Suprapubic skin (tissue), 4 donors: ENCODE results near the gene SERPINI1. TPM values are rescaled to one million over a fixed set of nuclear protein-coding genes. Genes with fewer than 3 reads are reported as not detected.

ENCODE experiments used
- DNase-seq, 2 donors: peaks; one replicate each; pipeline ENCODE4 v3.0.0-alpha.2; 2019; ENCODE audit warnings: low spot score in 2 of 2
- H3K27ac ChIP-seq: fragments of 200-600 bp; sonication (generic); one replicate; pipeline ENCODE4 v1.5.1; 2019
- H3K27me3 ChIP-seq: fragments of 200-600 bp; sonication (generic); one replicate; pipeline ENCODE4 v1.5.1; 2019
- H3K36me3 ChIP-seq: fragments of 200-600 bp; sonication (generic); one replicate; pipeline ENCODE4 v1.5.1; 2019
- H3K4me1 ChIP-seq: fragments of 200-600 bp; sonication (generic); one replicate; pipeline ENCODE4 v1.5.1; 2019
- H3K4me3 ChIP-seq: fragments of 200-600 bp; sonication (generic); one replicate; pipeline ENCODE4 v1.5.1; 2019; ENCODE audit warnings: mild to moderate bottlenecking
- H3K9me3 ChIP-seq: fragments of 200-600 bp; sonication (generic); one replicate; pipeline ENCODE4 v1.5.1; 2019
- EP300 ChIP-seq: sonication (generic); formaldehyde crosslinking; IDR thresholded peaks from one replicate; pipeline ENCODE4 v1.6.1; 2017; ENCODE audit warnings: antibody characterized with exemption
- POLR2A ChIP-seq, 2 donors: fragments of 450-650 bp; IDR thresholded peaks; one replicate each; pipeline ENCODE4 v1.6.1; 2017; ENCODE audit warnings: antibody characterized with exemption in 2 of 2, mild to moderate bottlenecking in 2 of 2, moderate library complexity in 2 of 2
- POLR2AphosphoS5 ChIP-seq, 3 donors: sonication (generic); formaldehyde crosslinking; IDR thresholded peaks; one replicate each; pipeline ENCODE4 v1.6.1; 2017; ENCODE audit warnings: antibody characterized with exemption in 3 of 3
- WGBS: methylation state at CpG from one replicate; pipeline ENCODE4 v1.1.5; 2018; 5-methylcytosine and 5-hydroxymethylcytosine counted together
- total RNA-seq, 4 donors: library from RNA; depleted of rRNA; stranded (reverse); fragments of >200 nt; gene quantifications; one replicate each; pipeline ENCODE4 v1.1.0, GENCODE V29; 2016
- TF ChIP-seq, protein P1 (sequence below), 2 donors: fragments of 200-600 bp in 1 of 2; fragments of 450-650 bp in 1 of 2; sonication (generic) in 1 of 2; IDR thresholded peaks; one replicate each; pipeline ENCODE4 v1.5.1; 2016 to 2019; ENCODE audit warnings: antibody characterized with exemption in 2 of 2, mild to moderate bottlenecking in 1 of 2, moderate library complexity in 1 of 2

SERPINI1 gene
- total RNA-seq, 4 donors from 2014 or later: 1.6 to 3.0 (median 2.0) TPM

DNA sequence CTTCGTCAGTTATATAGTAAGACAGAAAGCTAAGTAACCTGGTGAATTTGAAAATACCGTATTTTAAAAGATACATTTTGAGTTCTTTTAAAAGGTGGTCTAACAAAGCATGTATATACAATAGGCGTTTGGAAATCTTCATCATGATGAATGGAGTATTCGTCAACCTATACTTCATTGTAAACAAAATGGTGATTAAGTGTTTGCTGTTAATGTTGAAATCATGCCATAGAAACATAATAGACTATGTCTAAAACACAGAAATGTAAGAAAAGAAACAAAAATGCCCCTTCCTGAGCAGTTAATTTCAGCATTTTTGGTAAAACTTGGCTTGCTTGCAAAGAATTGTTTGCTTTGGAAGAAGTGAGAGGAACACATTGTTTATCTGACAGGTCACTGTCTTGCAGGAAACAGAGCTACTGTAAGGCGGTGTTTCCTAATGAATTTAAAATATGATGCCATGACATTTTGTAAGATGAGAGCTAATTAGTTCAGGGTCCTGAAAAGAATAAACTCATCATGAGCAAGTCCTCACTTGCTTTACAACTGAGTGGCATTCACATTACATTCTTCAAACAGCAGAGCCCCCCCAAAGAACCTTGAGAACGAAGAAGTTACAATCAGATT, 126.7 kb downstream of the SERPINI1 start:
- WGBS: 64% methylated on average over 6 of the region's 6 CpGs
- Histone ChIP-seq H3K4me3 (no peak overlapping the region), H3K36me3 (no peaks in the 10 kb centered on the region), H3K27me3 (no peaks in the 10 kb centered on the region), H3K4me1 (peaks cover 11% of the 10 kb centered on the region), H3K9me3 (no peaks in the 10 kb centered on the region), H3K27ac (peak overlapping the region; percentile 37)
- DNase-seq: no peak
- TF ChIP-seq POLR2AphosphoS5 (IDR thresholded peaks at IDR 0.05) (no peak), EP300 (no peak), POLR2A (IDR thresholded peaks at IDR 0.05) (no peak)
- TF ChIP-seq, protein P1, sequence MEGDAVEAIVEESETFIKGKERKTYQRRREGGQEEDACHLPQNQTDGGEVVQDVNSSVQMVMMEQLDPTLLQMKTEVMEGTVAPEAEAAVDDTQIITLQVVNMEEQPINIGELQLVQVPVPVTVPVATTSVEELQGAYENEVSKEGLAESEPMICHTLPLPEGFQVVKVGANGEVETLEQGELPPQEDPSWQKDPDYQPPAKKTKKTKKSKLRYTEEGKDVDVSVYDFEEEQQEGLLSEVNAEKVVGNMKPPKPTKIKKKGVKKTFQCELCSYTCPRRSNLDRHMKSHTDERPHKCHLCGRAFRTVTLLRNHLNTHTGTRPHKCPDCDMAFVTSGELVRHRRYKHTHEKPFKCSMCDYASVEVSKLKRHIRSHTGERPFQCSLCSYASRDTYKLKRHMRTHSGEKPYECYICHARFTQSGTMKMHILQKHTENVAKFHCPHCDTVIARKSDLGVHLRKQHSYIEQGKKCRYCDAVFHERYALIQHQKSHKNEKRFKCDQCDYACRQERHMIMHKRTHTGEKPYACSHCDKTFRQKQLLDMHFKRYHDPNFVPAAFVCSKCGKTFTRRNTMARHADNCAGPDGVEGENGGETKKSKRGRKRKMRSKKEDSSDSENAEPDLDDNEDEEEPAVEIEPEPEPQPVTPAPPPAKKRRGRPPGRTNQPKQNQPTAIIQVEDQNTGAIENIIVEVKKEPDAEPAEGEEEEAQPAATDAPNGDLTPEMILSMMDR (IDR thresholded peaks at IDR 0.05): no peak

DNA sequence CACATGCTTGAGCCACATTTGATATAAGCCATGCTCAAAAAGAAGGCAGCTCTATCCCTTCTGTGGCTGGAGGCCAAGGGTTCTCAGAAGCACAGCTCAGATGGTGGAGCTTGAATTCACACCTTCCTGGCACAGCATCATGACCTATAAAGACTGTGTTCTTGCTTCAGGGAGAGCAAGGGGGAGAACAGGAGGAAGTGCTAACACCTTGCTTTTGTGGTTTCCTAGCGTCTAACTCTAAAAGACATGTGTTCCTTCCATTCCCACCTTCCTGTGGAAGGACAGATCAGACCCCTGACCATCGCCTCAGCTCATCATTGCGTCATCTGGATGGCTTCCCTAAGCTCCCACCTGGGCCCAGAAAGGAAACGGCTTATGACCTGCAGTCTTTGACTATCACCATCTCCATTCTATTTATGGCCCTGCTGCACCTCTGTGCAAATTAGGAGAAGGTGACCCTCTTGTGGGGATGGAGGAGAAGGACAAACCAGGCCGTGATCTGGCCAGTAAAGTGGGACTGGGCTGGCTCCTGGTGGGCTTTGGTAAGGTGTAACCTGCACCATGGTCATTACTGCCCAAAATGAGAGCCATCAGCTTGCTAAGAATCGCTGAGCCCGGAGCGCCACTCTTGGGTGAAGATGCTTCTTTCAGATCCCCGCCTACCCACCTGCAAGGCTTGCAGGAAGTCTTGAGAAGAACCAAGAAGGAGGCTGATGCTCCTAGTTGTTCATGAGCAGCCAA, 128.5 kb downstream of the SERPINI1 start:
- WGBS: 91% methylated on average over 9 of the region's 9 CpGs
- Histone ChIP-seq H3K27me3 (no peaks in the 10 kb centered on the region), H3K9me3 (no peaks in the 10 kb centered on the region), H3K4me3 (no peak overlapping the region), H3K27ac (no peak overlapping the region), H3K36me3 (no peaks in the 10 kb centered on the region), H3K4me1 (peaks cover 11% of the 10 kb centered on the region)
- TF ChIP-seq EP300: no peak
- TF ChIP-seq POLR2AphosphoS5 (IDR thresholded peaks at IDR 0.05): no peak
- TF ChIP-seq POLR2A (IDR thresholded peaks at IDR 0.05): no peak
- TF ChIP-seq, protein P1 (IDR thresholded peaks at IDR 0.05): no peak
- no peak for DNase-seq

DNA sequence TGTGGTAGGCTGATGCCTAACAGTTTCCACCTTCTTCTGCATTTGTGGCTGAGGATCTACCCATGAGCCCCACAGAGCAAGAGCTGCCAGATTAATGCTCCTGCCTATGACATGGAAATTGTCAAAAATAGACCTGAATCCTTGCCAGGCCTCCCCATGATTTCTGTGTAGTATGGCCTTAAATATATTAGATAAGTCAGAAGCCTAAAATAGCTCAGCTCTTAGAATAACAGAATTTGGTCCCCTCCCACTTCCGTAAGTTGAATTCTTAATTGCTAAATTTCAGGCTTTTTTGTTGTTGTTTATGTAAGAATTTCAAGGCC, 129.0 kb downstream of the SERPINI1 start:
- Histone ChIP-seq H3K27me3 (no peaks in the 10 kb centered on the region), H3K4me3 (no peak overlapping the region), H3K36me3 (no peaks in the 10 kb centered on the region), H3K27ac (no peak overlapping the region), H3K4me1 (peaks cover 11% of the 10 kb centered on the region), H3K9me3 (no peaks in the 10 kb centered on the region)
- 81% methylated on average over 1 of the region's 1 CpG for WGBS
- TF ChIP-seq EP300 (no peak), POLR2A (IDR thresholded peaks at IDR 0.05) (no peak), POLR2AphosphoS5 (IDR thresholded peaks at IDR 0.05) (no peak)
- TF ChIP-seq, protein P1 (IDR thresholded peaks at IDR 0.05): no peak
- no peak for DNase-seq

DNA sequence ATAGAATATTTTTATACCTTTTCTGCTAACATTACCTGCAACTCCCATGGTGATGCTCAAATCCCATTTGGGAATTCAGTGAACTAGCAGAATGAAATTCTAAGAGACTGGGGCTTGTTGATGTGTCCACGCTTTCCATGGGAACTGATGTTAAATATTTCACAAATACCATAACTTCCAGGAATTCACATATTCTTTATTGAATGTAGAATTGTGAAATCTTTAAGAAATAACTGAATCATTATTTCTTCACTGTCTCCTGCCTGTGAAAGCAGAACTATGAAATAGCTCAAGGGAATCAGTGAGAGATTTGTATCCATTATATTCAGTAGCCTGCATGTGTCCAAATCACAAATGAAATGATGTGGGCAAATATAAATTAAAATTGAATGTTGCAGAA, 130.8 kb downstream of the SERPINI1 start:
- H3K27ac ChIP-seq: no peak overlapping the region
- H3K27me3 ChIP-seq: no peaks in the 10 kb centered on the region
- DNase-seq: no peak
- TF ChIP-seq, protein P1 (IDR thresholded peaks at IDR 0.05): no peak
- TF ChIP-seq POLR2A (IDR thresholded peaks at IDR 0.05) (no peak), EP300 (no peak), POLR2AphosphoS5 (IDR thresholded peaks at IDR 0.05) (no peak)
- no peak overlapping the region for H3K4me3 ChIP-seq
- 81% methylated on average over 1 of the region's 1 CpG for WGBS
- no peaks in the 10 kb centered on the region for H3K9me3 ChIP-seq
- no peaks in the 10 kb centered on the region for H3K36me3 ChIP-seq
- H3K4me1 ChIP-seq: peaks cover 11% of the 10 kb centered on the region

DNA sequence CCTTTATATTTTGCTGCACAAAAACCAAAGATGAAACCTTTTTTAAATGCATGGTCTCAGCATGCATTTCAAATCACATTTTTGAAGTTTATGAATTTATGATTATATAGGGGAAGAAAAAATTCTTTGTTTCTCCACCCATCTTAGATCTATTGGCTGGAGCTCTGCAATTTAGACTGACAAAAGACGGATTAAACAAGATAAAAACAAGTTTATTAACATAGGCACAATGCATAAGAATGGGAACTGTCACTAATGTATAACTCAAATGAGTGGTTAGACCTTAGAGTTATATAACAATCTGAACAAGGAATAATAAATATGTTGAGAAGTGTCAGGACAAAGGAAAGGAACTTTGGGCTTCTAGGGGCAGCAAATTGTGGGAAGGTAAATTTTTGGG, 132.5 kb downstream of the SERPINI1 start:
- no peak for TF ChIP-seq POLR2A (IDR thresholded peaks at IDR 0.05)
- TF ChIP-seq, protein P1 (IDR thresholded peaks at IDR 0.05): no peak
- no peak overlapping the region for H3K27ac ChIP-seq
- H3K36me3 ChIP-seq: no peaks in the 10 kb centered on the region

More for the DNA sequence above, 132.5 kb downstream of the SERPINI1 start:
- Histone ChIP-seq H3K9me3 (no peaks in the 10 kb centered on the region), H3K4me1 (no peaks in the 10 kb centered on the region), H3K4me3 (no peak overlapping the region), H3K27me3 (no peaks in the 10 kb centered on the region)
- DNase-seq: no peak
- 66% methylated on average over 1 of the region's 1 CpG for WGBS
